Ishikawa (cell line): ENCODE measurements around the gene MAGI1.

ENCODE experiments used
- CEBPB ChIP-seq: IDR thresholded peaks from 2 replicates; pipeline ENCODE4 v1.6.1; 2012
- CREB1 ChIP-seq: IDR thresholded peaks from 2 replicates; pipeline ENCODE4 v1.6.1; 2012; ENCODE audit warnings: low read depth
- EGR1 ChIP-seq: IDR thresholded peaks from 2 replicates; pipeline ENCODE4 v1.6.1; 2012
- EP300 ChIP-seq: IDR thresholded peaks from 2 replicates; pipeline ENCODE4 v1.6.1; 2012; ENCODE audit warnings: borderline replicate concordance
- FOXM1 ChIP-seq: IDR thresholded peaks from 2 replicates; pipeline ENCODE4 v1.6.1; 2012; ENCODE audit warnings: low read depth, borderline replicate concordance
- NFIC ChIP-seq: IDR thresholded peaks from 2 replicates; pipeline ENCODE4 v1.6.1; 2012
- RAD21 ChIP-seq: IDR thresholded peaks from 2 replicates; pipeline ENCODE4 v1.6.1; 2012; ENCODE audit warnings: low read depth
- REST ChIP-seq: IDR thresholded peaks from 2 replicates; pipeline ENCODE4 v1.6.1; 2012; ENCODE audit warnings: low read depth, mild to moderate bottlenecking
- TAF1 ChIP-seq: IDR thresholded peaks from 2 replicates; pipeline ENCODE4 v1.6.1; 2012; ENCODE audit warnings: low read depth, mild to moderate bottlenecking
- TCF12 ChIP-seq: IDR thresholded peaks from 2 replicates; pipeline ENCODE4 v1.6.1; 2012; ENCODE audit warnings: low read depth
- TEAD4 ChIP-seq: IDR thresholded peaks from 2 replicates; pipeline ENCODE4 v1.6.1; 2012
- USF1 ChIP-seq: IDR thresholded peaks from 2 replicates; pipeline ENCODE4 v1.6.1; 2012
- YY1 ChIP-seq: IDR thresholded peaks from 2 replicates; pipeline ENCODE4 v1.6.1; 2012; ENCODE audit warnings: low read depth
- ZBTB7A ChIP-seq: IDR thresholded peaks from 2 replicates; pipeline ENCODE4 v1.6.1; 2012; ENCODE audit warnings: low read depth
- TF ChIP-seq, protein P1 (sequence below): IDR thresholded peaks from 2 replicates; pipeline ENCODE4 v1.6.1; 2012

The MAGI1 gene

DNA sequence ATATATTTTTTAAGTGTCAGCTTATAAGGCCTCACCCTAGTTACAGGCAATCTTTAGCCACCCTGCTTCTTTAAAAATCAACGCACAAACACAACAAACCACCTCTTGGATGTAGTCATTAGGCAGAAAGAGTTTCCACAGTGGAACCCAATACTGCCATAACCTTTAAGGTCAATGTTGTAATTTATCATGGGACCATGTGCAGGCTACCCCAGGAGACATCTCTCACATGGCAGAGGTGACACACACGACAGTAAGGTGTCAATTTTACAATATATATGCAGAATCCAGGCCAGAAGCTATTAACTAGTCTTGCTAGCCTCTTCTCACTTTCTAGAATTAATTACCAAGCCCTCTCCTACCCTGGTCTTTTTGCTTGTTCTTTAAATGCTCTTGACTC, 336.5 kb downstream of the MAGI1 start:
- no peak for TF ChIP-seq ZBTB7A
- TF ChIP-seq NFIC, result no peak
- no peak for TF ChIP-seq RAD21
- no peak for TF ChIP-seq TAF1
- no peak for TF ChIP-seq FOXM1
- TF ChIP-seq TCF12, result no peak
- TF ChIP-seq EGR1, result no peak
- TF ChIP-seq CREB1, result no peak
- TF ChIP-seq, protein P1, sequence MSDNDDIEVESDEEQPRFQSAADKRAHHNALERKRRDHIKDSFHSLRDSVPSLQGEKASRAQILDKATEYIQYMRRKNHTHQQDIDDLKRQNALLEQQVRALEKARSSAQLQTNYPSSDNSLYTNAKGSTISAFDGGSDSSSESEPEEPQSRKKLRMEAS, result no peak
- no peak for TF ChIP-seq YY1
- TF ChIP-seq TEAD4, result no peak
- no peak for TF ChIP-seq EP300
- TF ChIP-seq CEBPB, result no peak
- no peak for TF ChIP-seq USF1
- no peak for TF ChIP-seq REST

GRCh38 chr3:65701516-65701915, 337.2 kb downstream of the MAGI1 start:
- TF ChIP-seq USF1 (no peak), CEBPB (no peak), TCF12 (no peak), EGR1 (no peak), TAF1 (no peak), TEAD4 (no peak), FOXM1 (no peak), REST (no peak), NFIC (no peak), EP300 (no peak), YY1 (no peak), RAD21 (no peak), ZBTB7A (no peak), CREB1 (no peak)
- TF ChIP-seq, protein P1, result no peak

- TF ChIP-seq NFIC, result no peak
These were observed 349.3 kb downstream of the MAGI1 start for GRCh38 chr3:65689436-65689835.

DNA sequence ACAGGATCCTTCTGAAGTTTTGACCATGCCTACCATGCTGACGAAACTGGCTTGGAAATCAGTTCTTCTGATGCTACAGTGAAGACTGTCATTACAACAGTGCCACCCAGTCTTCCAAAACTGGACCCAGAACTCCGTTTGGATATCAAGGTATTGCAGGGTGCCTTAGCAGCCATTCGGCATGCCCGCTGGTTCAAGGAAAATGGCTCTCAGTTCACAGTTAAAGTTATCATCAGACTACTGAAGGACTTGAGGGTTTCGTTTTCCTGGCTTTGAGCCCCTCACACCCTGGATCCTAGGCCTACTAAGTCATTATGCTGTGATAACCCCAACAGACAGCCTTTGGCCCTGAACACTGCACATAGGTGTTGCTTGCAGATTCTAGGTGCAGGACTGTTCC, 351.0 kb downstream of the MAGI1 start:
- no peak for TF ChIP-seq TAF1
- no peak for TF ChIP-seq REST
- TF ChIP-seq EGR1, result no peak
- TF ChIP-seq TEAD4, result no peak
- TF ChIP-seq, protein P1, result no peak
- TF ChIP-seq EP300, result no peak
- TF ChIP-seq CREB1, result no peak
- TF ChIP-seq USF1, result no peak
- no peak for TF ChIP-seq ZBTB7A
- no peak for TF ChIP-seq TCF12
- no peak for TF ChIP-seq NFIC
- TF ChIP-seq FOXM1, result no peak
- TF ChIP-seq RAD21, result no peak
- no peak for TF ChIP-seq YY1
- no peak for TF ChIP-seq CEBPB
